ENCODE results near the gene ALK.

GRCh38 chr2:29755233-29755632 is 166.2 kb downstream of the ALK start:
- TF ChIP-seq CTCF (IDR thresholded peaks at IDR 0.05) (no peak), POLR2A (IDR thresholded peaks at IDR 0.05) (no peak)
